Gastroesophageal sphincter (tissue), 4 donors: ENCODE data around the gene SNX11. TPM values are rescaled to one million over a fixed set of nuclear protein-coding genes. Genes with fewer than 3 reads are reported as not detected.

ENCODE experiments used
- ATAC-seq: fragments of 150-250 bp; one replicate; pipeline ENCODE4 v1.9.1; 2016; ENCODE audit warnings: mild to moderate bottlenecking, moderate library complexity
- H3K27ac ChIP-seq, 4 donors: fragments of 200-600 bp; sonication (generic) in 3 of 4; 1 replicate in 3 of 4; 2 replicates in 1 of 4; pipeline ENCODE4 v1.5.1; 2016 to 2019
- H3K27me3 ChIP-seq: fragments of 200-600 bp; sonication (generic); one replicate; pipeline ENCODE4 v1.5.1; 2019
- H3K36me3 ChIP-seq, 2 donors: fragments of 200-600 bp; sonication (generic); one replicate each; pipeline ENCODE4 v1.5.1; 2019; ENCODE audit warnings: control low read depth in 1 of 2
- H3K4me1 ChIP-seq, 3 donors: fragments of 200-600 bp; sonication (generic); 1 replicate in 2 of 3; 2 replicates in 1 of 3; pipeline ENCODE4 v1.5.1; 2016 to 2019; ENCODE audit warnings: control low read depth in 2 of 3
- H3K4me3 ChIP-seq, 2 donors: fragments of 200-600 bp; sonication (generic); one replicate each; pipeline ENCODE4 v1.5.1; 2019; ENCODE audit warnings: mild to moderate bottlenecking in 1 of 2, moderate library complexity in 1 of 2
- H3K9me3 ChIP-seq, 3 donors: fragments of 200-600 bp; sonication (generic); one replicate each; pipeline ENCODE4 v1.5.1; 2017 to 2019; ENCODE audit warnings: control low read depth in 2 of 3
- CTCF ChIP-seq, 4 experiments: fragments of 200-600 bp in 2 of 4; fragments of 450-650 bp in 2 of 4; sonication (generic) in 1 of 4; IDR thresholded peaks; one replicate each; pipeline ENCODE4 v1.5.1; 2017 to 2019; ENCODE audit warnings: antibody characterized with exemption in 4 of 4, mild to moderate bottlenecking in 2 of 4, moderate library complexity in 2 of 4
- EP300 ChIP-seq: sonication (generic); formaldehyde crosslinking; IDR thresholded peaks from one replicate; pipeline ENCODE4 v1.6.1; 2017; ENCODE audit warnings: antibody characterized with exemption, mild to moderate bottlenecking
- POLR2A ChIP-seq, 2 donors: fragments of 450-650 bp; IDR thresholded peaks; one replicate each; pipeline ENCODE4 v1.6.1; 2017; ENCODE audit warnings: antibody characterized with exemption in 2 of 2, mild to moderate bottlenecking in 2 of 2, moderate library complexity in 1 of 2
- POLR2AphosphoS5 ChIP-seq: sonication (generic); formaldehyde crosslinking; IDR thresholded peaks from one replicate; pipeline ENCODE4 v1.6.1; 2017; ENCODE audit warnings: antibody characterized with exemption
- WGBS, 2 donors: methylation state at CpG; one replicate each; pipeline ENCODE4 v1.1.5; 2018; ENCODE audit warnings: low coverage in 1 of 2; 5-methylcytosine and 5-hydroxymethylcytosine counted together
- small RNA-seq, 4 donors: library from RNA; depleted of rRNA; stranded (forward); fragments of <200 nt; gene quantifications; one replicate each; pipeline ENCODE3, GENCODE V24; 2016
- total RNA-seq, 4 donors: library from RNA; depleted of rRNA; stranded (reverse); fragments of >200 nt; gene quantifications; one replicate each; pipeline ENCODE4 v1.1.0, GENCODE V29; 2016

Gene SNX11
- total RNA-seq, 4 donors from 2014 or later: 12.4 to 20.5 (median 16.8) TPM

GRCh38 chr17:48162306-48162934 lies 54.9 kb downstream of the SNX11 start:
- no peak for TF ChIP-seq CTCF (IDR thresholded peaks at IDR 0.05)
- H3K27ac ChIP-seq: no peak overlapping the region
- ATAC-seq: no peak
- H3K4me1 ChIP-seq: no peaks in the 10 kb centered on the region
- H3K4me3 ChIP-seq: no peak overlapping the region
- WGBS, 2 donors: 92% methylated on average over 4 to 5 of the region's 5 CpGs
- no peaks in the 10 kb centered on the region for H3K36me3 ChIP-seq
- H3K9me3 ChIP-seq: no peaks in the 10 kb centered on the region
- H3K27me3 ChIP-seq: peaks cover 17% of the 10 kb centered on the region

- ATAC-seq: no peak
- no peak overlapping the region for H3K27ac ChIP-seq
Observed at GRCh38 chr17:48162946-48163506, 55.5 kb downstream of the SNX11 start.

GRCh38 chr17:48163809-48164208 lies 56.2 kb downstream of the SNX11 start:
- ATAC-seq: no peak
- TF ChIP-seq POLR2AphosphoS5 (no peak), EP300 (no peak), CTCF (IDR thresholded peaks at IDR 0.05) (no peak), POLR2A (IDR thresholded peaks at IDR 0.05) (no peak)
- no peak overlapping the region for H3K4me3 ChIP-seq

More at GRCh38 chr17:48162946-48163506, 55.5 kb downstream of the SNX11 start:
- no peak overlapping the region for H3K4me3 ChIP-seq
- H3K36me3 ChIP-seq: no peaks in the 10 kb centered on the region
- TF ChIP-seq EP300 (no peak), CTCF (IDR thresholded peaks at IDR 0.05) (no peak)
- no peaks in the 10 kb centered on the region for H3K4me1 ChIP-seq
- 60 to 70% methylated on average over 3 to 5 of the region's 5 CpGs for WGBS, 2 donors
- no peaks in the 10 kb centered on the region for H3K9me3 ChIP-seq
- H3K27me3 ChIP-seq: peaks cover 20% of the 10 kb centered on the region

GRCh38 chr17:48169926-48170325 lies 62.4 kb downstream of the SNX11 start:
- Histone ChIP-seq H3K27ac (no peak overlapping the region), H3K27me3 (peaks cover 33% of the 10 kb centered on the region), H3K4me1 (no peaks in the 10 kb centered on the region), H3K36me3 (no peaks in the 10 kb centered on the region), H3K4me3 (no peak overlapping the region), H3K9me3 (no peaks in the 10 kb centered on the region)
- 50 to 88% methylated on average over 1 of the region's 1 CpG for WGBS, 2 donors
- TF ChIP-seq POLR2AphosphoS5: no peak
- no peak for TF ChIP-seq CTCF (IDR thresholded peaks at IDR 0.05)
- ATAC-seq: no peak

More at GRCh38 chr17:48163809-48164208, 56.2 kb downstream of the SNX11 start:
- no peaks in the 10 kb centered on the region for H3K4me1 ChIP-seq
- WGBS, 2 donors: 100% methylated on average over 1 of the region's 1 CpG
- peaks cover 26% of the 10 kb centered on the region for H3K27me3 ChIP-seq
- H3K36me3 ChIP-seq: no peaks in the 10 kb centered on the region
- no peak overlapping the region for H3K27ac ChIP-seq
- no peaks in the 10 kb centered on the region for H3K9me3 ChIP-seq

Small RNA genes lying within 50 kb of the gene (small RNA-seq; reads per million reads assigned to genes)
- gene AC004477.2 (0 reads per million in 4 donors), gene MIR1203 (0 reads per million in 4 donors), gene RNU6-1201P (0 reads per million in 4 donors)

Other genes with a start within 250 kb of the SNX11 start
- gene SP2, start 211.5 kb upstream of the SNX11 start, total RNA-seq: 10 to 100 TPM in 2 of 4 donors, 1 to 10 TPM in 2; 3.4 to 16.2 (median 10.0) TPM
- gene PNPO, start 166.2 kb upstream of the SNX11 start, total RNA-seq: 10 to 100 TPM; 20.3 to 43.9 (median 21.9) TPM
- 1 to 10 TPM in 1 of 4 donors, under 1 TPM in 1, not detected in 2; 0.19 to 3.5 TPM for gene PRR15L, start 149.9 kb upstream of the SNX11 start, total RNA-seq
- gene CDK5RAP3, start 136.7 kb upstream of the SNX11 start, total RNA-seq: 10 to 100 TPM; 43.8 to 98.8 (median 63.8) TPM
- 10 to 100 TPM; 40.6 to 75.5 (median 49.4) TPM for gene COPZ2, start 70.0 kb upstream of the SNX11 start, total RNA-seq
- 100 to 1,000 TPM; 166 to 289 (median 182) TPM for gene NFE2L1, start 59.4 kb upstream of the SNX11 start, total RNA-seq
- gene CBX1, start 6.3 kb upstream of the SNX11 start, total RNA-seq: 10 to 100 TPM; 46.0 to 59.3 (median 55.0) TPM